NT2/D1 (cell line): Measurements from ENCODE around the gene DDX27.

ENCODE experiments used
- DNase-seq: peaks from one replicate; pipeline ENCODE4 v3.0.0-alpha.2; 2011; ENCODE audit warnings: low read depth, low spot score
- H3K27me3 ChIP-seq: 2 replicates; pipeline ENCODE4 v1.6.0; 2011; ENCODE audit warnings: mild to moderate bottlenecking; ENCODE audit not compliant: insufficient read length, insufficient read depth
- H3K36me3 ChIP-seq: 2 replicates; pipeline ENCODE4 v1.6.1; 2011; ENCODE audit warnings: mild to moderate bottlenecking, low read length, mixed read lengths; ENCODE audit not compliant: insufficient read depth, insufficient read length
- H3K4me1 ChIP-seq: 2 replicates; pipeline ENCODE4 v1.5.1; 2011; ENCODE audit not compliant: insufficient read depth, insufficient read length
- H3K4me3 ChIP-seq: 2 replicates; pipeline ENCODE4 v1.5.1; 2011; ENCODE audit warnings: low read depth; ENCODE audit not compliant: insufficient read length
- H3K9ac ChIP-seq: 2 replicates; pipeline ENCODE4 v1.6.0; 2011; ENCODE audit warnings: low read depth; ENCODE audit not compliant: insufficient read length
- H3K9me3 ChIP-seq: 2 replicates; pipeline ENCODE4 v1.5.1; 2011; ENCODE audit warnings: mild to moderate bottlenecking, low read length; ENCODE audit not compliant: insufficient read depth
- SUZ12 ChIP-seq: IDR thresholded peaks from 2 replicates; pipeline ENCODE4 v1.6.1; 2011; ENCODE audit not compliant: insufficient read length, insufficient read depth; ENCODE audit errors: extremely low read depth
- YY1 ChIP-seq: IDR thresholded peaks from 2 replicates; pipeline ENCODE4 v1.6.1; 2011; ENCODE audit not compliant: insufficient read length, insufficient read depth
- ZNF274 ChIP-seq: IDR thresholded peaks from 2 replicates; pipeline ENCODE4 v1.6.1; 2011; ENCODE audit warnings: mild to moderate bottlenecking, low read depth, low read length

Gene DDX27

DNA sequence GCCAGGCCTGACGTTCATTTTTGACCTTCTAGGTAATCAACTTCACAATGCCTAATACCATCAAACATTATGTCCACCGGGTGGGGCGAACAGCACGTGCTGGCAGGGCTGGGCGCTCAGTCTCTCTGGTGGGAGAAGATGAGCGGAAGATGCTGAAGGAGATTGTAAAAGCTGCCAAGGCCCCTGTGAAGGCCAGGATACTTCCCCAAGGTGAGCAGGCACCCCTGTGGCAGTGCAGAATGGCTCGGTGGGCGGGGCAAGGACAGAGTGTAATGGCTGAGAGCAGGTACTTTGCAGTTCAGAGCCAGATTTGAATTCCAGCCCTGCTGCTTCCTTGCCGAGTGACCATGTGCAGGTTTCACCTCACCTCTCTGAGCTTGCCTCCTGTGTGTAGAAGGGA is 17.1 kb downstream of the DDX27 start:
- Histone ChIP-seq H3K9ac (no peak overlapping the region), H3K4me1 (peaks cover 9% of the 10 kb centered on the region), H3K4me3 (no peak overlapping the region), H3K36me3 (peaks cover 87% of the 10 kb centered on the region), H3K27me3 (no peaks in the 10 kb centered on the region), H3K9me3 (no peaks in the 10 kb centered on the region)
- no peak for DNase-seq
- TF ChIP-seq ZNF274 (no peak), YY1 (no peak), SUZ12 (no peak)

GRCh38 chr20:49237531-49237930 is 18.3 kb downstream of the DDX27 start:
- H3K36me3 ChIP-seq: peaks cover 90% of the 10 kb centered on the region
- H3K27me3 ChIP-seq: no peaks in the 10 kb centered on the region
- H3K9ac ChIP-seq: no peak overlapping the region
- no peak for DNase-seq
- no peaks in the 10 kb centered on the region for H3K9me3 ChIP-seq
- no peak overlapping the region for H3K4me3 ChIP-seq
- H3K4me1 ChIP-seq: peaks cover 9% of the 10 kb centered on the region
- no peak for TF ChIP-seq ZNF274
- no peak for TF ChIP-seq YY1
- no peak for TF ChIP-seq SUZ12

DNA sequence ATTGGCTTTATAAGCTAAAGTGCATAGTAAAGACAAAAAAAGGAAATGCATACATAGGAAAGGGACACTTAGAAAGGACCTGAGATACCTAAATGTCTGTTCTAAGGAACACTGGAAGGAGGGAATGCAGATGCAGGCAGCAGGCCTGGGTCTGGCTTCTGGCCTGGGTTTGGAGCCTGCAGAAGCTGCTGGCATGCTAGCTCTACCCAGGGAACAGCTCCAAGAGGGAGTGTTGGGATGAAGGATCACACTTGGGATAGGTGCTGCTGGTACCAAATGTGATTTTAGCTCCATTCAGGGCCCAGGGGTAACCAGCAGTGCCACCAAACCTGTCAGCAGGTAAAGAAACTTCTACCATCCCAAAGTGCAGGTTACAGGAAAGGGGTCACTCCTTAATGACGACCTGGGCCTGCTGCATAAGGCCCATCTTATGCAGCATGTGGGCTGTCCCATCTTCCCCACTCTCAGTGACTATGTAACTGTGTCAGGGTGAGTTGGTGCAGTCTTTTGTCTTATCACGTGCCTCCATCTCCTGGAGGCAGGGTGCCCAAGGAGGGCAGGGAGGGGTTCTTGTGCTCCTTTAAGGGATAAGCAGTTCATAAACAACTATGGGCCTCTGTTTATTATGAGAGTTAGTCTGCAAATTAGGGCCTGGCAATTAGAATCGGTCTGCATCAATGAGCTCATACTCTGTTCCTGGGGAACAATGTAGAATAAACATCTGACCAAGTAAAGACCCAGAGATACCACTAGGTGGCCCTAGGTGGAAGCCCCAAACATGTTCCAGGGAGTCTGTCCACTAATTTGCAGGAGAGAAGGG is 26.9 kb downstream of the DDX27 start:
- no peak overlapping the region for H3K9ac ChIP-seq
- peak; percentile 32 for DNase-seq
- no peaks in the 10 kb centered on the region for H3K27me3 ChIP-seq
- peaks cover 93% of the 10 kb centered on the region for H3K36me3 ChIP-seq
- no peak overlapping the region for H3K4me3 ChIP-seq
- no peaks in the 10 kb centered on the region for H3K9me3 ChIP-seq
- H3K4me1 ChIP-seq: peaks cover 2% of the 10 kb centered on the region
- TF ChIP-seq SUZ12 (no peak), YY1 (no peak), ZNF274 (no peak)

- DNase-seq: no peak
- Histone ChIP-seq H3K4me1 (peaks cover 2% of the 10 kb centered on the region), H3K9me3 (no peaks in the 10 kb centered on the region), H3K4me3 (no peak overlapping the region), H3K9ac (no peak overlapping the region), H3K36me3 (peaks cover 92% of the 10 kb centered on the region), H3K27me3 (no peaks in the 10 kb centered on the region)
- TF ChIP-seq SUZ12: no peak
- no peak for TF ChIP-seq ZNF274
- TF ChIP-seq YY1: no peak
Observed at GRCh38 chr20:49247169-49247723, 28.0 kb downstream of the DDX27 start.

DNA sequence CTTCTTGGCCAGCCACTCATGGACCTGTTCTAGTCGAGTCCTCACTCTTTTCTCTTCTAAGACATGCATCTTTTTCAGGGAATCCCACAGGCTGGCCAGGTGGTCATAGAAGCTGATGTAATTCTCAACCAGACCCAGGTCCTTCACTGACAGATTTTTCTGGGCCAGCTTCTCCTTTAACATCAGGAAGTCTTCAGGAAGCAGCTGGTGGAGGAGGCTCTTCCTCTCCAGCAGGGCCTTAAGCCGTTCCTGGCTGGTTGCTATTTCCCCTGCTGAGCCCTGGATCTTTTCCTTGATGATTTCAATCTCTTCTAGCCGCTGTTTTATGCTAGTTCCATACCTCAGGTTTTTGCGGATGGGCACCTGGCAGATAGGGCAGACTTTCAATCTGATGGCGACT is 28.6 kb downstream of the DDX27 start:
- TF ChIP-seq SUZ12 (no peak), ZNF274 (no peak), YY1 (no peak)
- Histone ChIP-seq H3K36me3 (peaks cover 93% of the 10 kb centered on the region), H3K4me3 (no peak overlapping the region), H3K4me1 (peaks cover 2% of the 10 kb centered on the region), H3K9me3 (no peaks in the 10 kb centered on the region), H3K9ac (no peak overlapping the region), H3K27me3 (no peaks in the 10 kb centered on the region)
- no peak for DNase-seq

DNA sequence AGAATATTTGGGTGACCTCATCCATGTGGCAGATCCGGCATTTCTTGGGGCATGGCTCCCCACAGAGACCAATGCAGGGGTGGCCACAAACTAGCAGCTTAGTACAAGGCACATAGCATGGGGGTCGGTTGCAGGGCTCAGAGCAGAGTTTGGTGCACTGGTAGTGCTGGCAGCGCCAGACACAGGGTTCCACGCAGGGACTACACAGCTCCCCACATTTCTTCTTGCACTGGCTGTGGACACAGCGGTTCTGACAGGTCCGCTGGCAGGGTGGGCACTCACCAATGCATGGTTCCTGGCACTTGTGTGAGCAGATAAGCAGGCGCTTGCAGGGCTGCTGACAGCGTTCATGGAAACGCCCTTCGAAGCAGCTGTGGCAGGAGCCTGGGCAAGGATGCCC is 29.1 kb downstream of the DDX27 start:
- Histone ChIP-seq H3K27me3 (no peaks in the 10 kb centered on the region), H3K9ac (no peak overlapping the region), H3K4me1 (peaks cover 2% of the 10 kb centered on the region), H3K9me3 (no peaks in the 10 kb centered on the region), H3K4me3 (no peak overlapping the region), H3K36me3 (peaks cover 93% of the 10 kb centered on the region)
- TF ChIP-seq ZNF274: no peak
- no peak for TF ChIP-seq YY1
- no peak for TF ChIP-seq SUZ12
- DNase-seq: no peak

DNA sequence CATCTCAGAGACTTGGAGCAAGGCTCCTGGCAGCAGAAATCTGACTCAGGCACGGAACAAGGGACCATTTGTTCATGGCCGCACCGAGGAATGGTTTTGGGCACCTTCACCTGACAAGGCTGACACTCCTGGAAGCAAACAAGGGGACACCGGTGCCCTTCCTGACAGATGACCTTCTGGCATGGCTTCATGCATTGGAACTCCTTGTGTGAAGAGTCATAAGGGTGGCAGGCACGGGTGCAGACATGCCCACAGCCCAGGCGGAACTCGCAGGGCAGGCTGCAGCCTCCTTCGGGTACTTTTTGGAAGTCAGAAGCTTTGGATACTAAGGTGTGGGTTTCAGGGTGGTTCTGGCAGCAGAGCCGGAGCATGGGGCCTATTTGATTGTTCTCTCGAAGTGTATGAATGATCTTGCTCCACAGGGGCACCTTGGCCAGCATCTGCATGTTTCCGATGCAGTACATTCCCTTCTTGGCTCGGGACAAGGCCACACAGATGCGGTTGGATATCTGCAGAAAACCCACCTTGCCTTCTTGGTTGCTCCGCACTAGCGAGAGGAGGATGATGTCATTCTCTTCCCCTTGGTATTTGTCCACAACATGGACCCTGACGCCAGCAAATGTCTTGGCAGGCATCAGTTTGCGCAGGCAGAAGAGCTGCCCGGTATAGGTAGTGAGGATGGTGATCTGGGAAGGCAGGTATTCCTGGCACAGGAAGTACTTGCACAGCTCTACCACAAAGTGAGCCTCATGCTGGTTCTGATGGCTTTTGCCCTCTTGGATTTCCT is 29.9 kb downstream of the DDX27 start:
- Histone ChIP-seq H3K4me3 (no peak overlapping the region), H3K9me3 (no peaks in the 10 kb centered on the region), H3K9ac (no peak overlapping the region), H3K27me3 (no peaks in the 10 kb centered on the region), H3K36me3 (peaks cover 93% of the 10 kb centered on the region), H3K4me1 (peaks cover 2% of the 10 kb centered on the region)
- no peak for DNase-seq
- TF ChIP-seq ZNF274 (no peak), YY1 (no peak), SUZ12 (no peak)
